B cell (primary cell): ENCODE results near the gene MARCHF4.

Source experiments
- CTCF ChIP-seq: fragments of 200-600 bp; IDR thresholded peaks from one replicate; pipeline ENCODE4 v1.8.0; 2022; ENCODE audit warnings: antibody characterized with exemption, mild to moderate bottlenecking
- EZH2 ChIP-seq: IDR thresholded peaks from 2 replicates; pipeline ENCODE4 v1.6.1; 2012; ENCODE audit warnings: borderline replicate concordance, low read depth, mild to moderate bottlenecking, moderate library complexity, low read length; ENCODE audit not compliant: insufficient read depth, poor library complexity, severe bottlenecking

GRCh38 chr2:216351172-216351925 is 20.9 kb downstream of the MARCHF4 start:
- TF ChIP-seq CTCF (no peak), EZH2 (no peak)
